Effector memory CD4-positive, alpha-beta T cell (primary cell): ENCODE data around the gene CCDC187.
"Not testable (repeated sequence)": the region's sequence is repeated elsewhere in the genome, so short reads cannot be mapped to it uniquely, and the experiment has no call there.

Experiments
- DNase-seq, 3 donors: peaks; one replicate each; pipeline ENCODE4 v3.0.0-alpha.2; 2020
- H3K27ac ChIP-seq: 2 replicates; pipeline ENCODE4 v1.7.0; 2013; ENCODE audit warnings: mild to moderate bottlenecking, low read length, moderate library complexity; ENCODE audit not compliant: insufficient read depth, poor library complexity, severe bottlenecking
- H3K27me3 ChIP-seq: replicated peaks from 2 replicates; pipeline ENCODE4 v1.7.0; 2013; ENCODE audit warnings: mild to moderate bottlenecking, low read length; ENCODE audit not compliant: insufficient read depth, control insufficient read depth, poor library complexity, severe bottlenecking
- H3K36me3 ChIP-seq: 2 replicates; pipeline ENCODE4 v1.7.0; 2013; ENCODE audit warnings: mild to moderate bottlenecking, low read length, moderate library complexity; ENCODE audit not compliant: control insufficient read depth, insufficient read depth
- H3K4me1 ChIP-seq: 2 replicates; pipeline ENCODE4 v1.7.0; 2013; ENCODE audit warnings: low read length, mild to moderate bottlenecking; ENCODE audit not compliant: control insufficient read depth, insufficient read depth, poor library complexity, severe bottlenecking
- H3K4me3 ChIP-seq: 2 replicates; pipeline ENCODE4 v1.7.0; 2013; ENCODE audit warnings: low read length, low read depth, mild to moderate bottlenecking; ENCODE audit not compliant: insufficient read depth, poor library complexity, severe bottlenecking
- H3K9me3 ChIP-seq: 2 replicates; pipeline ENCODE4 v1.7.0; 2013; ENCODE audit warnings: mild to moderate bottlenecking, low read length, moderate library complexity; ENCODE audit not compliant: control insufficient read depth

The CCDC187 gene

GRCh38 chr9:136268318-136268717 lies 35.6 kb downstream of the CCDC187 start:
- Histone ChIP-seq H3K4me3 (no peak overlapping the region), H3K9me3 (no peaks in the 10 kb centered on the region), H3K27me3 (no peaks in the 10 kb centered on the region), H3K36me3 (no peaks in the 10 kb centered on the region), H3K4me1 (peaks cover 7% of the 10 kb centered on the region), H3K27ac (no peak overlapping the region)
- DNase-seq: no peak

GRCh38 chr9:136267261-136268111 lies 36.4 kb downstream of the CCDC187 start:
- Histone ChIP-seq H3K36me3 (no peaks in the 10 kb centered on the region), H3K9me3 (no peaks in the 10 kb centered on the region), H3K4me3 (peak overlapping the region; percentile 67), H3K27ac (peak overlapping the region; percentile 64), H3K27me3 (no peaks in the 10 kb centered on the region), H3K4me1 (peaks cover 7% of the 10 kb centered on the region)
- DNase-seq: peak; percentile 76 to 78 (median 77)

- H3K9me3 ChIP-seq, H3K36me3 ChIP-seq, DNase-seq, H3K27me3 ChIP-seq, H3K4me1 ChIP-seq: not testable (repeated sequence)
- Histone ChIP-seq H3K4me3 (peak overlapping the region; percentile 67), H3K27ac (peak overlapping the region; percentile 64)
Measured at GRCh38 chr9:136266641-136267040, 37.3 kb downstream of the CCDC187 start.

GRCh38 chr9:136265561-136266355 lies 38.1 kb downstream of the CCDC187 start:
- no peaks in the 10 kb centered on the region for H3K36me3 ChIP-seq
- H3K27me3 ChIP-seq: no peaks in the 10 kb centered on the region
- no peak overlapping the region for H3K4me3 ChIP-seq
- no peaks in the 10 kb centered on the region for H3K9me3 ChIP-seq
- peaks cover 7% of the 10 kb centered on the region for H3K4me1 ChIP-seq
- no peak overlapping the region for H3K27ac ChIP-seq
- no peak for DNase-seq

GRCh38 chr9:136264441-136265405 lies 39.2 kb downstream of the CCDC187 start:
- no peak for DNase-seq
- Histone ChIP-seq H3K36me3 (no peaks in the 10 kb centered on the region), H3K4me3 (no peak overlapping the region), H3K27ac (no peak overlapping the region), H3K4me1 (peaks cover 7% of the 10 kb centered on the region), H3K27me3 (no peaks in the 10 kb centered on the region), H3K9me3 (no peaks in the 10 kb centered on the region)

GRCh38 chr9:136264031-136264430 lies 39.9 kb downstream of the CCDC187 start:
- H3K27ac ChIP-seq: no peak overlapping the region
- H3K4me3 ChIP-seq: no peak overlapping the region
- no peaks in the 10 kb centered on the region for H3K27me3 ChIP-seq
- no peak for DNase-seq
- H3K36me3 ChIP-seq: no peaks in the 10 kb centered on the region
- peaks cover 7% of the 10 kb centered on the region for H3K4me1 ChIP-seq
- H3K9me3 ChIP-seq: no peaks in the 10 kb centered on the region

GRCh38 chr9:136262671-136263178 lies 41.2 kb downstream of the CCDC187 start:
- Histone ChIP-seq H3K36me3 (no peaks in the 10 kb centered on the region), H3K4me1 (peaks cover 5% of the 10 kb centered on the region), H3K27me3 (no peaks in the 10 kb centered on the region), H3K9me3 (no peaks in the 10 kb centered on the region), H3K27ac (no peak overlapping the region), H3K4me3 (no peak overlapping the region)
- no peak for DNase-seq

- H3K4me3 ChIP-seq: no peak overlapping the region
- DNase-seq: no peak
Measured at GRCh38 chr9:136261686-136262430, 42.0 kb downstream of the CCDC187 start.

GRCh38 chr9:136260936-136261472 lies 42.9 kb downstream of the CCDC187 start:
- no peak for DNase-seq
- Histone ChIP-seq H3K36me3 (no peaks in the 10 kb centered on the region), H3K4me3 (no peak overlapping the region), H3K9me3 (no peaks in the 10 kb centered on the region), H3K27me3 (no peaks in the 10 kb centered on the region), H3K27ac (no peak overlapping the region), H3K4me1 (no peaks in the 10 kb centered on the region)

More at GRCh38 chr9:136261686-136262430, 42.0 kb downstream of the CCDC187 start:
- H3K27ac ChIP-seq: no peak overlapping the region
- no peaks in the 10 kb centered on the region for H3K4me1 ChIP-seq
- no peaks in the 10 kb centered on the region for H3K27me3 ChIP-seq
- H3K36me3 ChIP-seq: no peaks in the 10 kb centered on the region
- H3K9me3 ChIP-seq: no peaks in the 10 kb centered on the region
